ENCODE results near the gene PEAR1.
A peak's percentile ranks its signal among the peaks of the same experiment; 100 is the strongest.

Gene PEAR1

GRCh38 chr1:156864796-156865195 is 28.7 kb upstream of the PEAR1 start:
- Mint-ChIP-seq H3K4me3 (no peak overlapping the region), H3K9me3 (no peaks in the 10 kb centered on the region), H3K4me1 (ENCODE audit: low read depth in 2 of 2) (peaks cover 8 to 27% of the 10 kb centered on the region in 2 donors), H3K27ac (no peak overlapping the region), H3K36me3 (ENCODE audit: insufficient read depth) (peaks cover 3% of the 10 kb centered on the region), H3K27me3 (peaks cover 40 to 70% of the 10 kb centered on the region in 2 donors)
- ATAC-seq (replicated peaks) (no peak), DNase-seq (no peak)

GRCh38 chr1:156865258-156865657 is 28.3 kb upstream of the PEAR1 start:
- no peaks in the 10 kb centered on the region for H3K9me3 Mint-ChIP-seq
- DNase-seq, result no peak
- peaks cover 3 to 23% of the 10 kb centered on the region in 2 donors for H3K4me1 Mint-ChIP-seq (ENCODE audit: low read depth in 2 of 2)
- H3K27me3 Mint-ChIP-seq, result peaks cover 36 to 75% of the 10 kb centered on the region in 2 donors
- peaks cover 3% of the 10 kb centered on the region for H3K36me3 Mint-ChIP-seq (ENCODE audit: insufficient read depth)
- ATAC-seq (replicated peaks), result no peak
- H3K4me3 Mint-ChIP-seq, result no peak overlapping the region
- H3K27ac Mint-ChIP-seq, result no peak overlapping the region

- H3K27me3 Mint-ChIP-seq, result peaks cover 33 to 77% of the 10 kb centered on the region in 2 donors
- peak overlapping the region in 1 of 2 donors; percentile 7 for H3K27ac Mint-ChIP-seq
- no peak for DNase-seq
- peaks cover 3% of the 10 kb centered on the region for H3K36me3 Mint-ChIP-seq (ENCODE audit: insufficient read depth)
- peaks cover 0 to 21% of the 10 kb centered on the region in 2 donors for H3K4me1 Mint-ChIP-seq (ENCODE audit: low read depth in 2 of 2)
- no peaks in the 10 kb centered on the region for H3K9me3 Mint-ChIP-seq
- no peak for ATAC-seq (replicated peaks)
- no peak overlapping the region for H3K4me3 Mint-ChIP-seq
Measured at GRCh38 chr1:156865865-156866248, 27.7 kb upstream of the PEAR1 start.

- H3K27ac Mint-ChIP-seq, result peak overlapping the region in 1 of 2 donors; percentile 7
- H3K36me3 Mint-ChIP-seq (ENCODE audit: insufficient read depth), result peaks cover 3% of the 10 kb centered on the region
- DNase-seq (no peak), ATAC-seq (replicated peaks) (no peak)
- H3K9me3 Mint-ChIP-seq, result no peaks in the 10 kb centered on the region
- peaks cover 0 to 21% of the 10 kb centered on the region in 2 donors for H3K4me1 Mint-ChIP-seq (ENCODE audit: low read depth in 2 of 2)
- no peak overlapping the region for H3K4me3 Mint-ChIP-seq
- H3K27me3 Mint-ChIP-seq, result peaks cover 33 to 76% of the 10 kb centered on the region in 2 donors
Measured at GRCh38 chr1:156866249-156866909, 27.1 kb upstream of the PEAR1 start.

GRCh38 chr1:156868341-156868740 is 25.2 kb upstream of the PEAR1 start:
- DNase-seq, result no peak
- Mint-ChIP-seq H3K4me3 (no peak overlapping the region), H3K36me3 (ENCODE audit: insufficient read depth) (peaks cover 3% of the 10 kb centered on the region), H3K27ac (no peak overlapping the region), H3K27me3 (peaks cover 27 to 66% of the 10 kb centered on the region in 2 donors), H3K4me1 (ENCODE audit: low read depth in 2 of 2) (peaks cover 0 to 18% of the 10 kb centered on the region in 2 donors), H3K9me3 (no peaks in the 10 kb centered on the region)
- no peak for ATAC-seq (replicated peaks)

DNA sequence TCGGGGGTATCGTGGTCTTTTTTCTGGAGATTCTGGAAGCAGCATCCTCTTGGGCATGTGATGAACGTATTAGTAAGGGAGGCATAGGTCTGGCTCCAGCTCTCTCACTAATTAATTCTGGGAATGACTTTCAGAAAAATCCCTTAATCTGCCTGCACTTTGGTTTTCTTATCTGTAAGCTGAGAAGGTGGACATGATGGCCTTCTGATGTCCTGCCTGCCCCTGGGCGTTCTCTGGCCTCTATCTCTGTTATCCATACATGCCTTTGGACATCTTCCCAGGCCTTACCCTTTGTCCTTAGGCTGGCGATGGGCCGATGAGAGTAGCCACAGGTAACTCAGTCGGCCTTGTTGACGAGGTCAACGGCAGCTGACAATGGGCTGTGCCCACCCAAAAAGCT is 24.1 kb upstream of the PEAR1 start:
- ATAC-seq (replicated peaks), result no peak
- peak overlapping the region in 1 of 2 donors; percentile 59 for H3K27ac Mint-ChIP-seq
- H3K9me3 Mint-ChIP-seq, result no peaks in the 10 kb centered on the region
- H3K36me3 Mint-ChIP-seq (ENCODE audit: insufficient read depth), result peaks cover 6% of the 10 kb centered on the region
- peaks cover 27 to 66% of the 10 kb centered on the region in 2 donors for H3K27me3 Mint-ChIP-seq
- peaks cover 0 to 16% of the 10 kb centered on the region in 2 donors for H3K4me1 Mint-ChIP-seq (ENCODE audit: low read depth in 2 of 2)
- DNase-seq, result no peak
- no peak overlapping the region for H3K4me3 Mint-ChIP-seq

DNA sequence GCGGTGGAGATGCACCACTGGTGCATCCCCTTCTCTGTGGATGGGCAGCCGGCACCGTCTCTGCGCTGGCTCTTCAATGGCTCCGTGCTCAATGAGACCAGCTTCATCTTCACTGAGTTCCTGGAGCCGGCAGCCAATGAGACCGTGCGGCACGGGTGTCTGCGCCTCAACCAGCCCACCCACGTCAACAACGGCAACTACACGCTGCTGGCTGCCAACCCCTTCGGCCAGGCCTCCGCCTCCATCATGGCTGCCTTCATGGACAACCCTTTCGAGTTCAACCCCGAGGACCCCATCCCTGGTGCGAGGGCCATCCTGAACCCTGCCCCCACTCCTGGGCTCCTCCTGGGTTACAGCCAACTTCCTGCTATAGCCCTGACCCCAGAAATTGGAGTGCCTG is 19.9 kb upstream of the PEAR1 start:
- Mint-ChIP-seq H3K4me1 (ENCODE audit: low read depth in 2 of 2) (no peaks in the 10 kb centered on the region), H3K27me3 (peaks cover 41 to 70% of the 10 kb centered on the region in 2 donors), H3K9me3 (no peaks in the 10 kb centered on the region), H3K36me3 (ENCODE audit: insufficient read depth) (peaks cover 3% of the 10 kb centered on the region), H3K27ac (no peak overlapping the region), H3K4me3 (no peak overlapping the region)
- no peak for DNase-seq
- no peak for ATAC-seq (replicated peaks)

DNA sequence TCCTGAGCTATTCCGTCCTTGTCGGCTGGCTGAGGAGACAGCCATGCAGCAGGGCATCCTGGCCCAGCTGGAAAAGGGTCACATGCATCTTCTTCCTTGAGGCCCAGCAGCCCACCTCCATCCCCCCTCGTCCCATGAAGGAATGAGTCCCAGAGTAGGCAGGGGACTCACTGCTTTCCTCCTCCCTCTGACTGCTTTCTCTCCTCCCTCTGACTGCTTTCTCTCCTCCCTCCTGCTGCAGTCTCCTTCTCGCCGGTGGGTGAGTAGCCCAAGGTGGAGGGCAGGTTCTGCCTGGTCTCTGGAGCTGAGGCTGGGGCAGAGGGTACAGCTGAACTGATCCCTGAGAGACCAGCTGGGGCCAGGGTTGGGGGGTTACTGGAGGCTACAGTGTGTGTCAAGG is 19.4 kb upstream of the PEAR1 start:
- ATAC-seq (replicated peaks), result no peak
- H3K27ac Mint-ChIP-seq, result no peak overlapping the region
- peaks cover 4% of the 10 kb centered on the region for H3K36me3 Mint-ChIP-seq (ENCODE audit: insufficient read depth)
- no peaks in the 10 kb centered on the region for H3K9me3 Mint-ChIP-seq
- no peak overlapping the region for H3K4me3 Mint-ChIP-seq
- H3K27me3 Mint-ChIP-seq, result peaks cover 41 to 75% of the 10 kb centered on the region in 2 donors
- H3K4me1 Mint-ChIP-seq (ENCODE audit: low read depth in 2 of 2), result no peaks in the 10 kb centered on the region
- no peak for DNase-seq

DNA sequence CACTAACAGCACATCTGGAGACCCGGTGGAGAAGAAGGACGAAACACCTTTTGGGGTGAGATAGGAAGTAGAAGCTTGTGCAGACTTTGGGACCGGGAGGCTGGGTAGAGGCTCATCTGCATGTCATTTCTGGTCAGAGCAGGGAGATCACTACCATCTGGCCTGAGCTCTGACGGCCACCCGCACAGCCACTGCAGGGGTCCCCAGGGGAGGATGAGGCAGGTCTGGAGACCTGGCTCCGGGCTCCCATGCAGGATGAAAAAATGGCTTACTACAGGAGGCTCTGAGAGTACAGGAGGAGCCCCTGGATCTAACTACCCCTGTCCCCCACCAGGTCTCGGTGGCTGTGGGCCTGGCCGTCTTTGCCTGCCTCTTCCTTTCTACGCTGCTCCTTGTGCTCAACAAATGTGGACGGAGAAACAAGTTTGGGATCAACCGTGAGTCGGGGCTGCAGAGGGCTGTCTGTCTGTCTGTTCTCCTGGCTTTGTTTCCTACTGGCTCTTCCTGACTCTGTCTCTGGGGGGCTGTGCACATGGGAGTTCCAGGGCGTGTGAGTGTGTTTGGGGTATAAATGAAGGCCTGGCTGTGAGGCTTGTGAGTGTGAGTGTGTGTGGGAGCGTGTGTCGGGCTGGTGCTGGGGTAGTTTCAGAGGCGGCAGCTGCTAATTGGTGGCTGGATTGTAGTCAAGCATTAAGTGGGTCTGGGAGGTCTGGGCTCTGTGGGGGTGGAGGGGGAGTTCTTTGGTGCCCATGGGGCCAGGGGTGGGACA is 18.8 kb upstream of the PEAR1 start:
- Mint-ChIP-seq H3K27me3 (peaks cover 37 to 72% of the 10 kb centered on the region in 2 donors), H3K27ac (no peak overlapping the region), H3K36me3 (ENCODE audit: insufficient read depth) (peaks cover 5% of the 10 kb centered on the region), H3K9me3 (no peaks in the 10 kb centered on the region), H3K4me3 (no peak overlapping the region), H3K4me1 (ENCODE audit: low read depth in 2 of 2) (no peaks in the 10 kb centered on the region)
- DNase-seq (no peak), ATAC-seq (replicated peaks) (no peak)

GRCh38 chr1:156875341-156875615 is 18.2 kb upstream of the PEAR1 start:
- Mint-ChIP-seq H3K4me3 (no peak overlapping the region), H3K9me3 (no peaks in the 10 kb centered on the region), H3K36me3 (ENCODE audit: insufficient read depth) (peaks cover 5% of the 10 kb centered on the region), H3K27ac (no peak overlapping the region), H3K4me1 (ENCODE audit: low read depth in 2 of 2) (no peaks in the 10 kb centered on the region), H3K27me3 (peaks cover 37 to 72% of the 10 kb centered on the region in 2 donors)
- DNase-seq (no peak), ATAC-seq (replicated peaks) (no peak)

GRCh38 chr1:156876281-156876680 is 17.2 kb upstream of the PEAR1 start:
- ATAC-seq (replicated peaks) (no peak), DNase-seq (no peak)
- Mint-ChIP-seq H3K9me3 (no peaks in the 10 kb centered on the region), H3K36me3 (ENCODE audit: insufficient read depth) (peaks cover 5% of the 10 kb centered on the region), H3K4me3 (no peak overlapping the region), H3K27me3 (peaks cover 47 to 80% of the 10 kb centered on the region in 2 donors), H3K4me1 (ENCODE audit: low read depth in 2 of 2) (no peaks in the 10 kb centered on the region), H3K27ac (no peak overlapping the region)

DNA sequence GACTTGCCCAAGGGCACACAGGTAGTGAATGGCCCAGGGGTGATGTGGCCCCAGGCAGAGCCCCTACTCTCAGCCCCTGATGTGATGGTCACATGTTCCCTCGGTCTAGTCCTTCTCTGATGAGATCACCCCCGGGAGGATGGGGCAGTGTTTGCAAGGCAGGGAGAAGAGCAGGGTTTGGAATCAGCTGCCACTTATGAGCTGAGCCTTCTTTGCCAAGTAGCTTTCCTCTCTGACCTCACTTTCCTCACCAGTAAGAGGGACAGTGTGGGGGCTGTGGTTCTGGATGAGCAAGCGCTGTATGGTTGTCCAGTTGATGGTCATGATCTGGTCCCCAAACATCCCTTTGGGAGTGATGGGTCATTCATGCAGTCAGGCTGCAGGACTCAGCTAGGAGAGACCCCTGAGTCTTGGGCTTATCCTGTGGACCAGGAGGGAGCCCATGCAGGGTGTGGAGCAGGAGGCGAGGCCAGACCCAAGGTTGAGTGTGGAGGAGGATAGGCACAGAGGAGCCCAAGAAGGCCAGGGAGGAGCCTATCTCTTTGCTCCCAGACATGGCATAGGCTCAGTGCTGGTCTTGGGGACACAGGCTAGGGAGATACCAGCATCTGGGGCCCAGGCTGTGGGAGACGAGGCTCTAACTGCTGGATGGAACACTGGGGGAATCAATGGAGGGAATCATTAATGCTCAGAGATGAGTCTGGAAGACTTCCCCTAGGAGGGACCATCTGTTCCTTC is 15.9 kb upstream of the PEAR1 start:
- ATAC-seq (replicated peaks) (no peak), DNase-seq (no peak)
- H3K9me3 Mint-ChIP-seq, result no peaks in the 10 kb centered on the region
- H3K27ac Mint-ChIP-seq, result no peak overlapping the region
- peaks cover 49 to 84% of the 10 kb centered on the region in 2 donors for H3K27me3 Mint-ChIP-seq
- H3K4me3 Mint-ChIP-seq, result no peak overlapping the region
- H3K36me3 Mint-ChIP-seq (ENCODE audit: insufficient read depth), result peaks cover 5% of the 10 kb centered on the region
- no peaks in the 10 kb centered on the region for H3K4me1 Mint-ChIP-seq (ENCODE audit: low read depth in 2 of 2)

DNA sequence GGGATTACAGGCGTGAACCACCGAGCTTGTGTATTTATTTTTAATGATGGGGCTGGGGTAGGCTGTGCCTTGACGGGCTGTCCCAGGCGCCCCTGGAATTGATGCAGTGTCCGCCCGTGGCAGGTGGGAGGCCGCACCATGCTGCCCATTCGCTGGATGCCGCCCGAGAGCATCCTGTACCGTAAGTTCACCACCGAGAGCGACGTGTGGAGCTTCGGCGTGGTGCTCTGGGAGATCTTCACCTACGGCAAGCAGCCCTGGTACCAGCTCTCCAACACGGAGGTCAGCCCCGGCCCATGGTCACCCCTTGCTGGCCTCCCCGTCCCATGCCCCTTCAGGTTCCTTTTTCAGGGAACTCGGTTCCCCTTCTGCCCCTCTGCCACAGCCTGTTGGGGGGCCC is 13.6 kb upstream of the PEAR1 start:
- ATAC-seq (replicated peaks) (no peak), DNase-seq (no peak)
- no peak overlapping the region for H3K27ac Mint-ChIP-seq
- H3K4me3 Mint-ChIP-seq, result no peak overlapping the region
- no peaks in the 10 kb centered on the region for H3K9me3 Mint-ChIP-seq
- H3K27me3 Mint-ChIP-seq, result peaks cover 50 to 89% of the 10 kb centered on the region in 2 donors
- H3K36me3 Mint-ChIP-seq (ENCODE audit: insufficient read depth), result peaks cover 2% of the 10 kb centered on the region
- no peaks in the 10 kb centered on the region for H3K4me1 Mint-ChIP-seq (ENCODE audit: low read depth in 2 of 2)

- DNase-seq (no peak), ATAC-seq (replicated peaks) (no peak)
- no peaks in the 10 kb centered on the region for H3K9me3 Mint-ChIP-seq
- H3K27me3 Mint-ChIP-seq, result peaks cover 46 to 83% of the 10 kb centered on the region in 2 donors
- no peak overlapping the region for H3K27ac Mint-ChIP-seq
- no peak overlapping the region for H3K4me3 Mint-ChIP-seq
- no peaks in the 10 kb centered on the region for H3K4me1 Mint-ChIP-seq (ENCODE audit: low read depth in 2 of 2)
- H3K36me3 Mint-ChIP-seq (ENCODE audit: insufficient read depth), result peaks cover 2% of the 10 kb centered on the region
Measured at GRCh38 chr1:156880473-156880872, 13.0 kb upstream of the PEAR1 start.
